ENCODE measurements around the gene DYNLT5.
A peak's percentile ranks its signal among the peaks of the same experiment; 100 is the strongest.
"Not testable (repeated sequence)": the region's sequence is repeated elsewhere in the genome, so short reads cannot be mapped to it uniquely, and the experiment has no call there.

Gene DYNLT5

GRCh38 chr1:66750577-66750976 lies 1.7 kb upstream of the DYNLT5 start:
- no peak for DNase-seq (ENCODE audit: low spot score)

DNA sequence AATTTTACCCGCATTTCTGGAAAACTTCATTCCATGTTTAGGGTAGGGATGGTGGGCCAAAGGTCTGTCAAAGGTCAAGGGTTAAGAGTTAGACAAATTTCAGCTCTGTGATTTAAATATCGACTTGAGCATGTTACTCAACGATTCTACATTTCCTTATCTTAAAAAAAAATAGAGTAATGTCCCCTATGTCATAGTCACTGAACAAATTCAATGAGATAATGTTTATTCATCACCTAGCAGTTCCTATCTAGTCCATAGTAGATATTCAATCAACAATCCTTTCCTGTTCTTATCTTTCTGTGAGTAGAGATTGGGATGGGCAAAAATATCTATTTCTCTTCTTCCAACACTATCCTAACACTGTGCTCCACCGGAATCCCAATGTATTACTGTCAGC lies 1.1 kb upstream of the DYNLT5 start:
- DNase-seq (ENCODE audit: low spot score): no peak

- DNase-seq (ENCODE audit: low spot score): no peak
These were observed 562 bp downstream of the DYNLT5 start for GRCh38 chr1:66752671-66753371.

- DNase-seq (ENCODE audit: low spot score): no peak
These were observed 5.5 kb downstream of the DYNLT5 start for GRCh38 chr1:66757722-66758240.

DNA sequence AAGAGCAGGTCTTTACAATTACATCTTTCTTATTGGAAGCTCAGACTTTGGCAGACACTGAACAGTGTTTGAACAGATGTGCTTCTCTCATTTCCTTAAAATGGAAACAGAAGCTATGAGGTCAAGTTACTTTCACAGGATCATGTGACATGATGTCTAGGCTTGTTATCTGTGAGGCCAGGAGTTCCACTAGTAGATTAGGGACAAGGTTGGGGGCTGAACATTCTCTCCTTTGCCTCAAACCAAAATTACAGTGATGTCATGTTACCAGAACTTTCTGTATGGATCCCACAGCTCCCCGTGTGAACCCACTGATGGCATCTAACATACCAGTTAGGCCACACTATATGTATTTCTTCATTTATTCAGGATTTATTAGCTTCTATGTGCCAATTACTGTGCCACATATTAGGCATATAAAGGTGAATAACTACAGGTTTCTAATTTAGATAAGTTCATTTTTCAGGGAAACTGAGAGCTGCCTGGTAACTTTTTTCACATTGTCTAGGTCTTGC lies 6.0 kb downstream of the DYNLT5 start:
- DNase-seq (ENCODE audit: low spot score): peak; percentile 8

GRCh38 chr1:66760506-66760905 lies 8.2 kb downstream of the DYNLT5 start:
- no peak for DNase-seq (ENCODE audit: low spot score)

DNA sequence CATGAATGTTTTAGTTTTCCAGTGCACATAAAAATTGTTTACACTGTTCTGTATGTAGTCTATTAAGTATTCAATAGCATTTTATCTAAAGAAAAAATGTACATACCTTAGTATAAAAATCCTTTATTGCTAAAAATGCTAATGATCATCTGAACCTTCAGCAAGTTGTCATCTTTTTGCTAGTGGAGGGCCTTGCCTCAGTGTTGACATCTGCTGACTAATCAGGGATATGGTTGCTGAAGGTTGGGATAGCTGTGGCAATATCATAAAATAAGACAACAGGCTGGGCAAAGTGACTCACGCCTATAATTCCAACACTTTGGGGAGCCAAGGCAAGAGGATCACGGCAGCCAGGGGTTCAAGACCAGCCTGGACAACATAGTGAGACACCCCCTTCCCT lies 9.0 kb downstream of the DYNLT5 start:
- no peak for DNase-seq (ENCODE audit: low spot score)

DNA sequence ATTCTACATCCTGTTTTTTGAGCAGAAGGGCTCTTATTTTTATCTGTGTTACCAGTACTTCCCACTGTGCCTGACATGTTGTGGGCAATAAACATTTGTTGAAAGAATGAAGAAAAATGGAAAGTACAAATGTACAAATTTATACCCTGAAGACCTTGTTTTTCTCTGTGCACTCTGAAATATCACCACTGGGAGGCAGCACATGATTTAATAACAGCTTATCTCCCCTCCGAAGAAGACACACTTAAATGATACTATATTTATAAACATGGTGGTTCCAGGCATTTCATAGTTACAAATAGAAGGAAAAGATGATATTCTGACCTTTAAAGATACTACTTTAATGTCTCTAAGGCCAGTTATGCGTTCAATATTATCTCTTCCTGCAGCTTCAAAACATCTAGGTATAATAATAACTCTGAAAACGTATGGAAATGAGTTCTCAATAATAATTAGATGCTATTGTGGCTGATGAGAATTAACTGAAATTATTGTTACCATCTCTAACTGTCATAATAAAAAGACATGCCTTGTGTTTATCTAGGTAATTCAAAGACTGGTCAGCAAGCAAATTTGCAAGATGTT lies 12.8 kb downstream of the DYNLT5 start:
- peak; percentile 30 for DNase-seq (ENCODE audit: low spot score)

- no peak for DNase-seq (ENCODE audit: low spot score)
These were observed 15.4 kb downstream of the DYNLT5 start for GRCh38 chr1:66767626-66768025.

GRCh38 chr1:66768965-66769364 lies 16.7 kb downstream of the DYNLT5 start:
- DNase-seq (ENCODE audit: low spot score): no peak

DNA sequence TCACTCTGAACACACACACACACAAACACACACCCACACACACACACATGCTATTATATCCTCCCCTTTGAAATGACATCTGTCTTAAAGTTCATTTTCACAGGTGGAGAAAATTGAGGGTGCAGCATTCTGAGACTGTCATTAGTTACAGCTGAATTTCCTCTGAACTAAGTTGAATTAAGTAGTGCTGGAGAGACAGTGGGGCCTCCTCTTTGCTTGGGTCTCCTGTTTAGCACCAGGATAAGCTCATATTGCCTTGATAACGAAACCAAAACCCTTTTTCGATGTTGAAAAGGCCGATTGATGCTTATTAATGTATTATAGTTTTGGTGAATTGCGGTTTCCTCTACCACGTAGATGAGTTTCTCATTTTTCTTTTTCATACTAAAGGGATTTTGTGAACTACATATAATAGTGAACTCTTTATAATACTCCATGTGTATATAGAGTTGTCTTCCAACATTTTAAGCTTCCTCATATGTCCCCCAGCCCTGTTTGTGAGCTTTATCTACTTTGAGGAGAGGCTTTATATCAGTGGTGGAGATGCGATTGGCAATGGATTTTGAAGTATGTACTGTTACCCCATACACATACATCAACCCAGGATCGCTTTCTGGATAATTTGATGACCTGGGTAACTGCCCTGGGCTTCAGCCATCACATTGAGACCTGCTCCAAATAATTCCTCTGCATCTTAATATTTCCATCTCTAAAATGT lies 17.4 kb downstream of the DYNLT5 start:
- DNase-seq (ENCODE audit: low spot score): no peak

DNA sequence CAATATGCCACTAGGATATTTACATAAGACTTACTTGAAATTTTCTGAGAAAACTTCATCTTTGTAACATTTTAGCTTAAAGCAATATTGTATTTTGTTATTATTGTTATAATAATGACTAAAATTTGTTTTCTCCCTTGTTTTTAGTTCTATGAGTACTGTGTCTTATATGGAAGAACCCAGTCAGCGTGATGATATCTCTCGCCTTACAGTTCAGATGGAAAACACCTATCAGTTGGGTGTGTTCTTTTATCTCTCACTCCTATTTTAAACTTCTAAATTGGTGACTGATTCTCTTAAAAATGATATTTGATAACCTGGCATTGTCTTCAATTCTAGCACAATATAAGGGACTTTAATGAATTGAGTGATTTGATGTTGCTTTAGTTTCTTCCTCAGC lies 18.0 kb downstream of the DYNLT5 start:
- DNase-seq (ENCODE audit: low spot score): no peak

DNA sequence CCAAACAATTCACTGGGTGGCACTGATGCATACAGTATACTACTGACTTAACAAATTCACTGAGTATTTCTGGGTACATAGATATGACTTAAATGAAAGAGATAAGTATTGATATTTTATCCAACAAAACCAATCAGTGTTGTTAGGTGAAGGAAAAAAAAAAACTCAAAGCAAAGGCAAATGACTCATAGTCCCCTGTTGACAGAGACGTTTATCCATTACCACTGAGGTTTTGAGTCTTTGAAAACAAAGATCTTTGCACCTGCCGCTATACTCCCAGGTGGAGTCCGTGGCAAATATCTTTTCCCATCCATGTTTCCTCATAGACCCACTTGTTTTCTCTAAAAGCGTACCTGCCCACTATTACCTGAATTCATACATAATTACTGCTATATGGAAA lies 18.4 kb downstream of the DYNLT5 start:
- DNase-seq (ENCODE audit: low spot score): no peak

GRCh38 chr1:66773227-66773626 lies 21.0 kb downstream of the DYNLT5 start:
- DNase-seq (ENCODE audit: low spot score): no peak

DNA sequence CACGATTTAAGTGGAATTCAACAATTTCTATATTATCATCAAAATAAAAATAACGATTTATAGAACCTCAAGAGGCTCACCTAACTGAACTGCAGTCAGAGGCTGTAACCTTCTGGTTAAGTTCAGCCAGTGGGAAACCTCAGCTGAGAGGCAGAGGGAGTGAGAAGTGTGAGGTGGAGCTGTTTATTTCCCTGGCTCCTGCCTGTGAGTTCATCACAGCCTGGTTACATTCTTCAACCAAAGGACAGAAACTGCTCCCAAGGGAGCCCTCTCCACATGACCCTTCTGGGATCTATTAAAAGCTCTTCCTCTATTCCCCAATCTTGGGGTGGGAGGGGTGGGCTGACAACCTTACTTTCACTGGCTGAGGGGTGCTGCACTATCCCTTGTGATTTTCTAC lies 22.2 kb downstream of the DYNLT5 start:
- DNase-seq (ENCODE audit: low spot score): no peak

DNA sequence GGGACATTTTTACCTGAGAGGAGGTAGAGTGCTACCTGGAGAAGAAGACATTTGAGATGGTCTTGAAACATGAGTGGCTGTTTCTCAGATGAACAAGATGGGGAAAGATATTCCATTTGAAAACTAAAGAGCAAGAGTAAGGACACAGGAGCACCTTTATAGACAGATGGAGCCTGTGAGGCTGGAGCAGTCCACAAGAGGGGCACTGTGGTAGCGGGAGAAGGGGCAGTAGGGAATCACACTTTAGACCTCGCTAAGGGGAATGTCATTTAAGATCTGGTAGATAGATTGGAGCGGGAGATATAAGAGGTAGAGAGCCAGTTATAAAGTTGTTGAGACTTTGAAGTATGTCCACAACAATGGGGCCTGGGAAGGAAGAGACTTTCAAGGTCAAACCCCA lies 23.4 kb downstream of the DYNLT5 start:
- DNase-seq (ENCODE audit: low spot score): no peak

DNA sequence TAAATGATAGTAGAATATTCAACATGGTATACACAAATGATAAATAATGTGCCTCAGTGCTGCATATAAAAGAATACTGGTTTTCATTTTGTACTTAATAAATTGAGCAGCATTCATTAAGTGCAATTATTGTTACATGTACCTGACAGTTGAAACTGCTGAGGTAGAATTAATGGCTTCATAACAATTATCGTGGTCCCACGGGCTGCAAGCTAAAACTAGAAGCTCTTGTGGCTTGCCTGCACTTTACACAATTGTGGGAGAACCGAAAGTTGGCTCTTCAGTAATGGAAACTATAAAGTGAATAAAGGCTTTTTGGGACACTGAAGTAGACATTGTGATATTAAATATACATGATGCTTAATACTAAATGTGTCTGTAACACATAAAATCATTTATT lies 25.6 kb downstream of the DYNLT5 start:
- no peak for DNase-seq (ENCODE audit: low spot score)

DNA sequence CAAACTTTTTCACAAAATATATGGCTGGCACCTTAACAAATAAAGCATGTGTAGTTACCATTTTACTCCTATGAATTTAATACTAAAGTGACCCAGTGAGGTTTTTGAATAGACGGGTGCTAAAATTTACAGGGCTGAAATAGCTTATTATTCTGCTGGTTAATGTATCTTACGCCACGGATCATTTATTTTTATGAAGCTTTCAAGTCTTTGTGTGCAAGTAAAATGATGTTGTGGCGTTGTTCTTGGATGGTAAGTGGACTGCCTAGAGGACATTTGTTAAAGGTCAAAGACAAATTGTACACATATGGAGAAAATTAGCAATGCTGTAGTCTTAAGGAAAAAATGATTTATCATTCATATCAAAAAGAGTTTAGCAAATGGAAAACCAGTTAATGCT lies 26.0 kb downstream of the DYNLT5 start:
- no peak for DNase-seq (ENCODE audit: low spot score)

DNA sequence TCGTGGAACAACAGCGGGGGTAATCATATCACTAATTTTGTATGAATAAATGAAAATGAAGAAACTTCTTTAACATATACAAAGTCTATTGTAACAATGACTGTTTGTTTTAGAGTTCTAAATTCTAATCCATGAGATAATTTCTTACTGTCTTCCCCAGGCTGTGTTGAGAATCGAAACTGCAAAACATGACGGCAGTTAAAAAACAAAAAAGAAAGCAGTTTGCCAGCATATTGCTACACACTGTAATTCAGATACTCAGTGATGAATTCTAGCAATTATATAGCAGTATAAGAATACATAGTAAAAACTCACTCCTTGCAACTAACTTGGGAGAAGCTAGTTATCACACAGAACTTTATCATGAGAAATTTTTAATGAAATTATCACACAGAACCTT lies 26.7 kb downstream of the DYNLT5 start:
- DNase-seq (ENCODE audit: low spot score): no peak

- DNase-seq (ENCODE audit: low spot score): no peak
These were observed 27.3 kb downstream of the DYNLT5 start for GRCh38 chr1:66779475-66780078.

DNA sequence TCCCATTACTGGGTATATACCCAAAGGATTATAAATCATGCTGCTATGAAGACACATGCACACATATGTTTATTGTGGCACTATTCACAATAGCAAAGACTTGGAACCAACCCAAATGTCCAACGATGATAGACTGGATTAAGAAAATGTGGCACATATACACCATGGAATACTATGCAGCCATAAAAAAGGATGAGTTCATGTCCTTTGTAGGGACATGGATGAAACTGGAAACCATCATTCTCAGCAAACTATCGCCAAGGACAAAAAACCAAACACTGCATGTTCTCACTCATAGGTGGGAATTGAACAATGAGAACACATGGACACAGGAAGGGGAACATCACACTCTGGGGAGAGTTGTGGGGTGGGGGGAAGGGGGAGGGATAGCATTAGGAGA lies 33.5 kb downstream of the DYNLT5 start:
- DNase-seq (ENCODE audit: low spot score): not testable (repeated sequence)

DNA sequence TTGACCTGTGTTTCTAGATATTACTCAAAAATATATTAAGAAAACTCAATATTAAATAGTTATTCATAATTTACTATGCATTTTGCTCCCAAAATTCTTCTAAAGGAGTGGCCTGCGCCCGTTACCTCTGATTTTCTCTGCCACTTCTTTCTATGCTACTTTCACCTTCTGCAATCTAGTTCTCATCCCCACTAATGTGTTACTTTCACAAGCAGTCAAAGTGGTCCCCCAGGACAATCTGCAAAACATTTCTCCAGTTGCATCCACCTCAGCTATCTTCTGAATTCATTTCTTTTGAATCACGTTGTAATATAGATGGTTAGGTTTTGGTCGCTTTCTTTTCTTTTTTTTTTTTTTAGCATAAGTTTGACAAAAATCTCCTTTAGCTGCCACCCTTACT lies 35.4 kb downstream of the DYNLT5 start:
- DNase-seq (ENCODE audit: low spot score): no peak

Measured in germinal center (tissue), 1 donor.